Activated CD4-positive, alpha-beta memory T cell treated with anti-CD3 and anti-CD28 coated beads, Interleukin-2, amount 10 ng/mL, durations not matched to agents 7 days and 5 days (primary cell): ENCODE measurements around the gene MRPS7. TPM values are rescaled to one million over a fixed set of nuclear protein-coding genes. Genes with fewer than 3 reads are reported as not detected.

ENCODE experiments used
- CTCF ChIA-PET: fragments of 350-600 bp; sonication (Branson Sonifier 250); formaldehyde crosslinking; loops from one replicate; lab custom pipeline; 2021; ENCODE audit warnings: antibody characterized with exemption, inconsistent platforms; lab: Charles Lee
- POLR2A ChIA-PET: fragments of 350-600 bp; sonication (Branson Sonifier 250); formaldehyde crosslinking; loops from one replicate; lab custom pipeline; 2021; ENCODE audit warnings: antibody characterized with exemption; lab: Charles Lee
- DNase-seq: peaks from one replicate; pipeline ENCODE4 v3.0.0-alpha.2; 2020
- H3K27ac Mint-ChIP-seq: one replicate; pipeline ENCODE4 v1.8.0; 2021; ENCODE audit warnings: mild to moderate bottlenecking, mixed read lengths
- H3K27me3 Mint-ChIP-seq: one replicate; pipeline ENCODE4 v1.8.0; 2021; ENCODE audit warnings: mixed read lengths
- H3K36me3 Mint-ChIP-seq: one replicate; pipeline ENCODE4 v1.8.0; 2021; ENCODE audit warnings: low read depth, mixed read lengths
- H3K4me1 Mint-ChIP-seq: one replicate; pipeline ENCODE4 v1.8.0; 2021; ENCODE audit warnings: mixed read lengths
- H3K4me3 Mint-ChIP-seq: one replicate; pipeline ENCODE4 v1.8.0; 2021; ENCODE audit warnings: mild to moderate bottlenecking, mixed read lengths
- H3K9me3 Mint-ChIP-seq: one replicate; pipeline ENCODE4 v1.8.0; 2021; ENCODE audit warnings: mixed read lengths
- total RNA-seq, 2 experiments: library from RNA; stranded (reverse); gene quantifications; one replicate each; pipeline ENCODE4 v1.2.3, GENCODE V29; 2021

The MRPS7 gene
- total RNA-seq, 2 experiments from 2014 or later, result 39.7 to 40.0 TPM

DNA sequence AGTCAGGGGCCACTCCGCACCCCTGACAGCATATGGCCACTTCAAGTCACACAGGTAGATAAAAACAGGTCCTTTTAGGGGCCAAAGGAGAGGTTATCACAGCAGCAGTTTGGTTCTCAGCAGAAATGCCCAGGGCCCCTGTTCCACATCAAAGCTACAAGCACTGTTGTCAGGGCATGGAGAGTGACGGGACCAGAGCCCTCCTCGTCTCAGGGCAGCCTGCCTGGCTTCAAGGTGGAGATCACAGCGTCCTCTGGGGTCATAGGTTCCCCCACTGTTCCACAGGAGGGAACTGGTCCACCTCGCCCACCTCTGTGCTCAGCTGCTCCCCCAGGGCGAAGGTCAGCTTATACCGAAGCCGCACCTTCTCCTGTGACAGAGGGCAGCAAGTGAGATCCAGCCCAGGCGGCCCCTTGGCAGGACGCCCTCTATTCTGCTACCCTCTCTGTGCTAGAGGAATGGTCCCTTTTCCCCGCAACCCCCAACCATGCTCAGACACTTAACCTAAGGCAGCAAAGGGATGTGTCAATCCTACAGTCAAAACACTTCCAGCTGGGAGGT, 23.6 kb upstream of the MRPS7 start:
- CTCF ChIA-PET, result interaction anchor here (0.5 to 1.9 kb wide), 8 partner anchors 22 to 276 kb away, joined by 3 to 6 read pairs (median 3); partner anchors contain the start of gene MIF4GD
- H3K27me3 Mint-ChIP-seq, result no peaks in the 10 kb centered on the region
- DNase-seq, result no peak
- H3K4me1 Mint-ChIP-seq, result peaks cover 35% of the 10 kb centered on the region
- H3K9me3 Mint-ChIP-seq, result no peaks in the 10 kb centered on the region
- no peak overlapping the region for H3K4me3 Mint-ChIP-seq
- H3K36me3 Mint-ChIP-seq, result peaks cover 74% of the 10 kb centered on the region
- POLR2A ChIA-PET, result interaction anchor here (1.4 to 8.8 kb wide), 2 partner anchors 10 to 23 kb away, joined by 3 to 96 read pairs; partner anchors contain the start of genes GGA3 and MRPS7
- no peak overlapping the region for H3K27ac Mint-ChIP-seq

- CTCF ChIA-PET, result interaction anchor here (0.9 to 2.8 kb wide), 12 partner anchors 8 to 160 kb away, joined by 3 to 13 read pairs (median 4); partner anchors contain the start of gene MIF4GD
- POLR2A ChIA-PET, result interaction anchor here (0.7 to 8.8 kb wide), 6 partner anchors 8 to 32 kb away, joined by 3 to 96 read pairs (median 4); partner anchors contain the start of genes GGA3, MIF4GD and MRPS7
- H3K27ac Mint-ChIP-seq, result peak overlapping the region; percentile 87
- peak overlapping the region; percentile 57 for H3K4me3 Mint-ChIP-seq
- H3K4me1 Mint-ChIP-seq, result peaks cover 41% of the 10 kb centered on the region
- no peaks in the 10 kb centered on the region for H3K9me3 Mint-ChIP-seq
- peak; percentile 67 for DNase-seq
- peaks cover 79% of the 10 kb centered on the region for H3K36me3 Mint-ChIP-seq
- H3K27me3 Mint-ChIP-seq, result no peaks in the 10 kb centered on the region
Measured at GRCh38 chr17:75238684-75239191, 22.9 kb upstream of the MRPS7 start.

GRCh38 chr17:75239214-75239613, 22.5 kb upstream of the MRPS7 start:
- Mint-ChIP-seq H3K27ac (peak overlapping the region; percentile 87), H3K4me1 (peaks cover 46% of the 10 kb centered on the region), H3K36me3 (peaks cover 81% of the 10 kb centered on the region), H3K27me3 (no peaks in the 10 kb centered on the region), H3K9me3 (no peaks in the 10 kb centered on the region), H3K4me3 (peak overlapping the region; percentile 57)
- no peak for DNase-seq
- POLR2A ChIA-PET, result interaction anchor here (0.7 to 8.8 kb wide), 6 partner anchors 9 to 32 kb away, joined by 3 to 96 read pairs (median 4); partner anchors contain the start of genes GGA3, MIF4GD and MRPS7
- CTCF ChIA-PET, result interaction anchor here (0.6 to 2.8 kb wide), 13 partner anchors 8 to 252 kb away, joined by 3 to 16 read pairs (median 4); partner anchors contain the start of gene CDR2L

DNA sequence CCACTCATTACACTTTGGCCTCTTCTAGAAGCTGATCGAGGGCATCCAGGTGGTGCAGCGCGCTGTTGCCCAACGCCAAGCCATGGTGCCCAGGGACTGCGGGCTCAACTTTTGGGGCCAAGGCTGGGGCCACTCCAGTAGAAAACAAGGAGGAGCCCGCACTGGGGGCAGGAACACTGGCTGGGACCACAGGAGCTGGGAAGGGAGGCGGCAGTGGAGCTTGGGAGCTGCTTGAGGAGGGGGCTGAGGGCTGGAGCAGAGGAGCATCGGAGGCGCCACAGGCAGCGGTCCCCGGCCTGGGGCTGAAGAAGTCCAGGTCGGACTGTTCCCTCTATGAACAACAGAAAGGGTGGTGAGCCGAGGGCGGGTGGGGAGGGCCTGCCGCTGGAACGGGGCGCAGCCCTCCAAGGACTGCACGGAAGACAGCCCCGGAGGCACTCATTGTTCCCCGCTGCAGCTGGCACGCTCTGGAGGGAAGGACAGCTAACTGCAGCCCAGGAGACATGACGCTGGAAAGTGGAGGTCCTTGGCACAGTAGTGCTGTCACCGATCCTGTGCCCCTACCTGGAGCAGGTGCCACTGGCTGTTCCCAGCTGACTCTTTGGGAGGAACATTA, 21.8 kb upstream of the MRPS7 start:
- H3K27ac Mint-ChIP-seq, result peak overlapping the region; percentile 41
- ChIA-PET POLR2A (interaction anchor here (0.7 to 8.8 kb wide), 7 partner anchors 9 to 34 kb away, joined by 3 to 96 read pairs (median 4); partner anchors contain the start of genes GGA3, MRPS7 and NUP85), CTCF (interaction anchor here (0.6 to 3.8 kb wide), 15 partner anchors 9 to 252 kb away, joined by 3 to 23 read pairs (median 4); partner anchors contain the start of genes CDR2L, GGA3, MIF4GD and MRPS7)
- H3K27me3 Mint-ChIP-seq, result no peaks in the 10 kb centered on the region
- H3K9me3 Mint-ChIP-seq, result no peaks in the 10 kb centered on the region
- peaks cover 51% of the 10 kb centered on the region for H3K4me1 Mint-ChIP-seq
- no peak for DNase-seq
- H3K4me3 Mint-ChIP-seq, result no peak overlapping the region
- peaks cover 80% of the 10 kb centered on the region for H3K36me3 Mint-ChIP-seq

DNA sequence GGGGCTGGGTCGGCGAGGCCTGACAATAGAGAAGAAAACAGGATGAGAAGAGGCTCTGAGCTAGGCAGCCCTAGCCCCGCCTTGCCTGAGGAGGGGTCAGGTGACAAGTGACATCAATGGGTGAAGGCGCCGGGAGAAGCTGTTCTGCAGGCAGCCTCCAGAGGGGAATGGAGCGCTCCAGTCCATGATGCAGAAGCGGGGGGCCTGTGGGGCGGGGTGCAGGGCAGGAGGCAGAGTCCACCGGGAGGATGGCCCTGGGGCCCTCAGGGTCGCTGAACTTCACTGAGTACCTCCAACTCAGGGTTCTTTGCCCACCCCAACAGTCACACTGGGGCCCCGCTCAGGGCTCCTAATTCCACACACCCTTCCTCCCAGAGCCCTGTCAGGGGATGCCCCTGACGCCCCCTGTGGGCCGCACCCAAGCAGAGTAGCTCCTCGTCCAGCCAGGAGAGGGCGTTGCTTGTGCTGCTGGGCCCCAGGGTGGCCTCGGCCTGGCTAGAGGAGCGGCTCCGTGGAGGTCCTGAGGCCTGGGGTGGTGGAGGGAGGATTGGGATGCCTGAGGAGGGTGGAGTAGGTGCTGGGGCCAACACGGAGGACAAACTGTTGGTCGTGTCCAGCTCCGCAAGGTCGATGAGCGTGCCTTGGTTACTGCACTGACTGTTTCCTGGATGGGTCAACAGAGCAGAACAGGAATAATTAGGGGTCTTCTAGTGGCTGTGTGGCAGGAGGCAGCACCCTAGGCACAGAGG, 21.1 kb upstream of the MRPS7 start:
- no peak overlapping the region for H3K4me3 Mint-ChIP-seq
- H3K36me3 Mint-ChIP-seq, result peaks cover 79% of the 10 kb centered on the region
- no peaks in the 10 kb centered on the region for H3K27me3 Mint-ChIP-seq
- peak; percentile 39 for DNase-seq
- peaks cover 51% of the 10 kb centered on the region for H3K4me1 Mint-ChIP-seq
- no peaks in the 10 kb centered on the region for H3K9me3 Mint-ChIP-seq
- ChIA-PET POLR2A (interaction anchor here (1.0 to 8.8 kb wide), 4 partner anchors 9 to 35 kb away, joined by 3 to 96 read pairs (median 8); partner anchors contain the start of genes GGA3, MRPS7 and NUP85), CTCF (interaction anchor here (0.7 to 3.8 kb wide), 11 partner anchors 9 to 367 kb away, joined by 3 to 23 read pairs (median 5); partner anchors contain the start of genes GGA3, MIF4GD and MRPS7)
- peak overlapping the region; percentile 41 for H3K27ac Mint-ChIP-seq

DNA sequence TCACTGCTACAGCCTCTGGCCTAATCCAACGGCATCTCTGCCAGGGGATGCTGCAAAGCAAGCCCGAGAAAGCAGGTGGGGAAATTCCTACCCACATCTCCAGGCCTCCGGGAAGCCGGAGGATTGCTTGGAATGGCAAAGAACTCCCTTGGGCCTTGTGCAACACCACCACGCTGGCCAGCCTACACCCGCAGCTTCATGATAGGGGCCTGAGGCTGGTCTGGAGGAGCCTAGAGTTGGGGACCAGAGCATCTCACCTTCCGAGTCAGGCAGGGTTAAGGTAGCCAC, 20.6 kb upstream of the MRPS7 start:
- peaks cover 82% of the 10 kb centered on the region for H3K36me3 Mint-ChIP-seq
- no peaks in the 10 kb centered on the region for H3K9me3 Mint-ChIP-seq
- H3K4me1 Mint-ChIP-seq, result peaks cover 52% of the 10 kb centered on the region
- H3K27ac Mint-ChIP-seq, result no peak overlapping the region
- H3K4me3 Mint-ChIP-seq, result no peak overlapping the region
- ChIA-PET POLR2A (interaction anchor here (1.0 to 8.8 kb wide), 4 partner anchors 9 to 36 kb away, joined by 3 to 96 read pairs (median 8); partner anchors contain the start of genes GGA3, MRPS7 and NUP85), CTCF (interaction anchor here (1.0 to 3.8 kb wide), 8 partner anchors 8 to 368 kb away, joined by 3 to 23 read pairs (median 9); partner anchors contain the start of genes GGA3, MIF4GD and MRPS7)
- no peaks in the 10 kb centered on the region for H3K27me3 Mint-ChIP-seq
- no peak for DNase-seq

- H3K27ac Mint-ChIP-seq, result peak overlapping the region; percentile 94
- ChIA-PET POLR2A (interaction anchor here (0.9 to 8.8 kb wide), 7 partner anchors 12 to 53 kb away, joined by 3 to 96 read pairs (median 9); partner anchors contain the start of genes GGA3, MIF4GD, MRPS7 and SLC25A19), CTCF (interaction anchor here (0.7 to 3.8 kb wide), 8 partner anchors 18 to 368 kb away, joined by 3 to 23 read pairs (median 3); partner anchors contain the start of genes MIF4GD, NT5C, NUP85 and SLC25A19)
- H3K9me3 Mint-ChIP-seq, result no peaks in the 10 kb centered on the region
- no peak overlapping the region for H3K4me3 Mint-ChIP-seq
- no peaks in the 10 kb centered on the region for H3K27me3 Mint-ChIP-seq
- peaks cover 54% of the 10 kb centered on the region for H3K4me1 Mint-ChIP-seq
- peaks cover 82% of the 10 kb centered on the region for H3K36me3 Mint-ChIP-seq
- no peak for DNase-seq
Measured at GRCh38 chr17:75241502-75241901, 20.2 kb upstream of the MRPS7 start.

DNA sequence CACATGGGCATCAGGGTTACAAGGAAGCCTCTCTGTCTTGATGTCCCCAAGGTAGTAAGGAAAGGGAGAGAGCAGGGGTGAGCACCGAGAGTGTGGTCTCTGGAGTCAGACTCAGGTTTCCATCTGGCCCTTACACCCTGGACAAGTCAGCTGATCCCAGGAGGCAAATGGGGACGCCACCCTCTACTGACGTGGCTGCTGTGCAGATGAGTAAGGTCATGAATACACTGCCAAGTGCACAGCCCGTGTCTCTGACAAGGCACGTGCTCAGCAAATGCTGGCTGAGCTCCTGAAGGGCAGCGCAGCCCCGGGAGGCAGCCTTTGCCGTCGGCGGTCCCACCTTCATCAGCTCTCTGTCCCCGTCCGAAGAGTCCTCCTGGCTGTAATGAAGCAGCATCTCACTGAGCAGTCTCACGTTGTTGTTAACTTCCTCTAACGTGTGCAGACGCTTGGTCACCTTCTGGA, 19.7 kb upstream of the MRPS7 start:
- CTCF ChIA-PET, result interaction anchor here (0.7 to 3.8 kb wide), 9 partner anchors 9 to 280 kb away, joined by 3 to 23 read pairs (median 3); partner anchors contain the start of genes GGA3, MIF4GD, MRPS7 and NT5C
- DNase-seq, result peak; percentile 35
- Mint-ChIP-seq H3K9me3 (no peaks in the 10 kb centered on the region), H3K27me3 (no peaks in the 10 kb centered on the region), H3K4me3 (no peak overlapping the region), H3K27ac (peak overlapping the region; percentile 94), H3K36me3 (peaks cover 82% of the 10 kb centered on the region), H3K4me1 (peaks cover 54% of the 10 kb centered on the region)
- POLR2A ChIA-PET, result interaction anchor here (0.9 to 8.8 kb wide), 8 partner anchors 13 to 59 kb away, joined by 3 to 96 read pairs (median 6); partner anchors contain the start of genes GGA3, MIF4GD, MRPS7 and SLC25A19

DNA sequence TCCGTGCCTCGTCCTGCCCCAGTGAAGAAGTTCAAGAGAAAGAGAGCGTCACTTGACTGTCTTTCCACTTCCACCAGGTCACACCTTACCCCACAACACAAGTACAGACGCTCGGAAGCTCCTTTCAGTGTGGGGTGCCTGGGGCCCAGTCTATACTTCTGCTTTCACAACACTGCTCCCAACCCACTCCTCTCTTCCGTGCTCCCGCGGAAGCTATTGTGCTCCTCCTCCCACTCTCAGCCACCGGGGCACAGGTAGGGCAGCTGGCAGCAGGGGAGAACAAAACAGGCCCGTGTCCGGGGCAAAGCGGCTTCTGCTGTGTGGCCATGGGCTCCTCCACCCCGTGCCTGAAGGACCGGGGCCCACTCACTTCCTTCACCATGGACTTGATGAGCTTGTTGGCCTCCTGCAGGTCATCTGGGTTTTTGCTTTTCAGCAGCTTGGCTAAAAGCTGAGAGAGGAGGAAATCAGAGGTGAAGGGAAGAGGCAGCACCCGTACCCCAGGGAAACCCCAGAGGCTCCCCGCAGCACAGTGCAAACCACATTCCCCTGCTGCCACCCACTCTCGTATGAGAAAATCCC, 19.1 kb upstream of the MRPS7 start:
- ChIA-PET POLR2A (interaction anchor here (1.0 to 8.8 kb wide), 8 partner anchors 13 to 60 kb away, joined by 3 to 96 read pairs (median 7); partner anchors contain the start of genes GGA3, MIF4GD, MRPS7 and NUP85), CTCF (interaction anchor here (0.9 to 3.8 kb wide), 8 partner anchors 9 to 281 kb away, joined by 3 to 23 read pairs (median 3); partner anchors contain the start of genes GGA3, MIF4GD, MRPS7 and NUP85)
- H3K4me3 Mint-ChIP-seq, result peak overlapping the region; percentile 25
- H3K4me1 Mint-ChIP-seq, result peaks cover 54% of the 10 kb centered on the region
- peak; percentile 54 for DNase-seq
- H3K36me3 Mint-ChIP-seq, result peaks cover 81% of the 10 kb centered on the region
- H3K9me3 Mint-ChIP-seq, result no peaks in the 10 kb centered on the region
- peak overlapping the region; percentile 94 for H3K27ac Mint-ChIP-seq
- no peaks in the 10 kb centered on the region for H3K27me3 Mint-ChIP-seq

GRCh38 chr17:75244133-75244866, 17.4 kb upstream of the MRPS7 start:
- Mint-ChIP-seq H3K4me3 (no peak overlapping the region), H3K36me3 (peaks cover 71% of the 10 kb centered on the region), H3K9me3 (no peaks in the 10 kb centered on the region), H3K27me3 (no peaks in the 10 kb centered on the region), H3K4me1 (peaks cover 47% of the 10 kb centered on the region), H3K27ac (no peak overlapping the region)
- DNase-seq, result no peak
- ChIA-PET CTCF (interaction anchor here (0.5 to 2.9 kb wide), 3 partner anchors 16 to 176 kb away, joined by 3 to 11 read pairs (median 4); partner anchors contain the start of genes GGA3, MIF4GD and MRPS7), POLR2A (interaction anchor here (1.1 to 8.8 kb wide), 3 partner anchors 17 to 130 kb away, joined by 3 to 96 read pairs (median 6); partner anchors contain the start of genes GGA3, MRPS7 and NUP85)
